Glomerular endothelial cell (primary cell): Measurements from ENCODE around the gene PLEKHA7. TPM values are rescaled to one million over a fixed set of nuclear protein-coding genes. Genes with fewer than 3 reads are reported as not detected.
A peak's percentile ranks its signal among the peaks of the same experiment; 100 is the strongest.

ENCODE experiments used
- DNase-seq: peaks from one replicate; pipeline ENCODE4 v3.0.0-alpha.2; 2011; ENCODE audit warnings: low read depth, low spot score; ENCODE audit errors: extremely low read depth
- total RNA-seq: library from RNA; depleted of rRNA; stranded (reverse); fragments of >200 nt; gene quantifications from 2 replicates; pipeline ENCODE4 v1.2.3, GENCODE V29; 2015

Gene PLEKHA7
- total RNA-seq, 1 donor from 2014 or later, result 0.18 TPM

GRCh38 chr11:16815047-16815767 is 199.0 kb downstream of the PLEKHA7 start:
- DNase-seq, result no peak

GRCh38 chr11:16814410-16815046 is 199.7 kb downstream of the PLEKHA7 start:
- DNase-seq, result no peak

GRCh38 chr11:16813126-16813525 is 201.1 kb downstream of the PLEKHA7 start:
- no peak for DNase-seq

- DNase-seq, result no peak
Observed at GRCh38 chr11:16812274-16812673, 201.9 kb downstream of the PLEKHA7 start.

GRCh38 chr11:16811136-16812020 is 202.8 kb downstream of the PLEKHA7 start:
- no peak for DNase-seq

GRCh38 chr11:16809886-16810668 is 204.1 kb downstream of the PLEKHA7 start:
- DNase-seq, result no peak

- DNase-seq, result no peak
Observed at GRCh38 chr11:16807306-16807705, 206.9 kb downstream of the PLEKHA7 start.

GRCh38 chr11:16806791-16807190 is 207.4 kb downstream of the PLEKHA7 start:
- no peak for DNase-seq

- no peak for DNase-seq
Observed at GRCh38 chr11:16805938-16806337, 208.3 kb downstream of the PLEKHA7 start.

- peak; percentile 65 for DNase-seq
Observed at GRCh38 chr11:16804104-16804947, 209.9 kb downstream of the PLEKHA7 start.

- DNase-seq, result no peak
Observed at GRCh38 chr11:16801288-16801980, 212.8 kb downstream of the PLEKHA7 start.

- no peak for DNase-seq
Observed at GRCh38 chr11:16800382-16800781, 213.8 kb downstream of the PLEKHA7 start.

- no peak for DNase-seq
Observed at GRCh38 chr11:16799890-16800289, 214.3 kb downstream of the PLEKHA7 start.

- DNase-seq, result no peak
Observed at GRCh38 chr11:16799221-16799620, 215.0 kb downstream of the PLEKHA7 start.

GRCh38 chr11:16797776-16798175 is 216.4 kb downstream of the PLEKHA7 start:
- no peak for DNase-seq

- DNase-seq, result no peak
Observed at GRCh38 chr11:16796311-16796710, 217.9 kb downstream of the PLEKHA7 start.

GRCh38 chr11:16795146-16795545 is 219.1 kb downstream of the PLEKHA7 start:
- DNase-seq, result no peak

- DNase-seq, result no peak
Observed at GRCh38 chr11:16794047-16794818, 220.0 kb downstream of the PLEKHA7 start.
